Measurements from ENCODE around the gene JUNB. TPM values are rescaled to one million over a fixed set of nuclear protein-coding genes. Genes with fewer than 3 reads are reported as not detected.

The JUNB gene
- total and polyA plus RNA-seq, 2 of the 13 experiments (the other 11 are each of a cell fraction or from before 2014, with no cell fraction given), result 7.7 to 8.2 TPM

DNA sequence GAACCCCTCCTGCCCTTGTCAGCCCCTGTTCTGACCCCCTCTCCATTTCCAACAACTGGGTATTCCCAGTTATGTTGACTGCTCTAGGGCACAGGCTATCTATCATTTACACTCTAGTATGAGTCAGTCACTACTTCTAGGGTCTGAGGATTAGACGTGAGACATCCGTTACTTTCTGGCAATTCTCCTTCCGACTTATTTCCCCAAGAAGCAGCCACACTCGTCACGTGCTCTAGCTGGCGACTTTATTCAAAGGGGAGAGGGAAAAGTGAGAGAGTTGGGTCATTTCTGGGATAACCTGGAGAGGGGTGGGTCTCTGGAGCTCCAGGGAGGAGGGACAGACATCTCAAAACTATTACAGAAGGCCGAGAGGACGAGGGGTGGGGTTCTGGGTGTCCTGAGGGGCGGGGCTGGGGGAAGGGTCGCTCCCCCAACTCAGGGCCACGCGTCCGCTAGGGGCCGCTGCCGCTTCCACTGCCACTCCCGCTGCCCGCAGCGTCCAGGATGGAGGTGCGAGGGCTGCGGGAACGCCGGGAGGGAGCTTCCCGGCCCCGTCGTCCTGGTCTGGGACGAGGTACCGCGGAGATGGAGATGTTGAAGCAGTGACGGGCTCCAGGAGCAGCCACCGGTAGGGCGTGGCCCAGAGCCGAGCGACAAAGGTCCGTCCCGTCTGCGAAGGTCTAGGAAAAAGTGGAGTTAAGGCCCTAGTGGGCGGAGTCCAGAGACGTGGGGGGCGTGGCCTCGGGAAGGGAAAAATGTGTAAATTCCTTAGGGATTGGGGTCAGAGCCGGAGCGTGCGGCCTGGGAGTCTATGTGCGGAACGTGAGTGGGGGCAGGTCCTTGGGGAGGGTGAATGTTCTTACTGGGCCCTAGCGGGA, 34.2 kb downstream of the JUNB start (continued):
- TF ChIP-seq SNAPC2 (CRISPR knock-in tag; IDR thresholded peaks at IDR 0.05), result no peak
- 0 out of 2 replicates have a peak, but pooled peaks have one; percentile 46 for TF ChIP-seq ZNF331 (CRISPR knock-in tag; IDR thresholded peaks at IDR 0.05)
- no peak for TF ChIP-seq BRCA1 (CRISPR knock-in tag; IDR thresholded peaks at IDR 0.05)
- TF ChIP-seq MIER2 (CRISPR knock-in tag; IDR thresholded peaks at IDR 0.05), result 0 out of 2 replicates have a peak, but pooled peaks have one; percentile 20
- no peak for TF ChIP-seq TRIM24 (CRISPR knock-in tag; IDR thresholded peaks at IDR 0.05)
- no peak for TF ChIP-seq ZNF180 (CRISPR knock-in tag; IDR thresholded peaks at IDR 0.05; ENCODE audit: borderline replicate concordance, low read depth)
- no peak for TF ChIP-seq ZNF414 (CRISPR knock-in tag; IDR thresholded peaks at IDR 0.05)
- 0 out of 2 replicates have a peak, but pooled peaks have one; percentile 10 for TF ChIP-seq BCL6 (CRISPR knock-in tag; IDR thresholded peaks at IDR 0.05)
- TF ChIP-seq ZC3H4 (CRISPR knock-in tag; IDR thresholded peaks at IDR 0.05; ENCODE audit: borderline replicate concordance), result no peak
- TF ChIP-seq HNF1A (IDR thresholded peaks at IDR 0.05; ENCODE audit: low read depth), result no peak
- TF ChIP-seq HNF1A (CRISPR knock-in tag; IDR thresholded peaks at IDR 0.05; ENCODE audit: borderline replicate concordance), result no peak
- TF ChIP-seq ZNF772 (CRISPR knock-in tag; IDR thresholded peaks at IDR 0.05), result no peak
- TF ChIP-seq ZMAT3 (CRISPR knock-in tag; conservative IDR thresholded peaks at IDR 0.05), result no peak
- TF ChIP-seq EP300 (IDR thresholded peaks at IDR 0.05; ENCODE audit: low read depth in 2 of 2, low read length in 2 of 2), result no peak
- no peak for TF ChIP-seq EP300 (CRISPR knock-in tag; IDR thresholded peaks at IDR 0.05; ENCODE audit: borderline replicate concordance)
- TF ChIP-seq ZNF275 (CRISPR knock-in tag; IDR thresholded peaks at IDR 0.05; ENCODE audit: borderline replicate concordance), result no peak
- no peak for TF ChIP-seq RBM39 (IDR thresholded peaks at IDR 0.05; ENCODE audit: low read depth, low read length, poor library complexity, severe bottlenecking)
- TF ChIP-seq PITX1 (CRISPR knock-in tag; IDR thresholded peaks at IDR 0.05), result no peak
- no peak for TF ChIP-seq SSRP1 (CRISPR knock-in tag; IDR thresholded peaks at IDR 0.05)
- TF ChIP-seq, protein P1, sequence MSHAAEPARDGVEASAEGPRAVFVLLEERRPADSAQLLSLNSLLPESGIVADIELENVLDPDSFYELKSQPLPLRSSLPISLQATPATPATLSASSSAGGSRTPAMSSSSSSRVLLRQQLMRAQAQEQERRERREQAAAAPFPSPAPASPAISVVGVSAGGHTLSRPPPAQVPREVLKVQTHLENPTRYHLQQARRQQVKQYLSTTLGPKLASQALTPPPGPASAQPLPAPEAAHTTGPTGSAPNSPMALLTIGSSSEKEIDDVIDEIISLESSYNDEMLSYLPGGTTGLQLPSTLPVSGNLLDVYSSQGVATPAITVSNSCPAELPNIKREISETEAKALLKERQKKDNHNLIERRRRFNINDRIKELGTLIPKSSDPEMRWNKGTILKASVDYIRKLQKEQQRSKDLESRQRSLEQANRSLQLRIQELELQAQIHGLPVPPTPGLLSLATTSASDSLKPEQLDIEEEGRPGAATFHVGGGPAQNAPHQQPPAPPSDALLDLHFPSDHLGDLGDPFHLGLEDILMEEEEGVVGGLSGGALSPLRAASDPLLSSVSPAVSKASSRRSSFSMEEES (CRISPR knock-in tag; IDR thresholded peaks at IDR 0.05), result 0 out of 2 replicates have a peak, but pooled peaks have one; percentile 35

Measured in HepG2 (cell line).